SKM-1 (cell line): ENCODE measurements around the gene SPRED2.

Experiments
- DNase-seq: peaks from one replicate; lab custom pipeline; 2025; ENCODE audit not compliant: unreplicated experiment; lab: John Stamatoyannopoulos, UW

The SPRED2 gene

GRCh38 chr2:65432227-65433190 lies at the start of gene SPRED2:
Gene SPRED2 (minus strand): TSS chr2:65432599. CDS start chr2:65431987, 612 bp downstream.
- peak; percentile 92 for DNase-seq

- DNase-seq: no peak
Measured at GRCh38 chr2:65481961-65482360, 49.6 kb upstream of the SPRED2 start.

- no peak for DNase-seq
Measured at GRCh38 chr2:65479524-65479923, 47.1 kb upstream of the SPRED2 start.

GRCh38 chr2:65478498-65479135 lies 46.2 kb upstream of the SPRED2 start:
- no peak for DNase-seq

- no peak for DNase-seq
Measured at GRCh38 chr2:65477590-65477989, 45.2 kb upstream of the SPRED2 start.

GRCh38 chr2:65476778-65477177 lies 44.4 kb upstream of the SPRED2 start:
- no peak for DNase-seq

GRCh38 chr2:65475000-65475399 lies 42.6 kb upstream of the SPRED2 start:
- DNase-seq: no peak

GRCh38 chr2:65473045-65473444 lies 40.6 kb upstream of the SPRED2 start:
- DNase-seq: no peak

GRCh38 chr2:65471409-65471808 lies 39.0 kb upstream of the SPRED2 start:
- no peak for DNase-seq

GRCh38 chr2:65466551-65466950 lies 34.2 kb upstream of the SPRED2 start:
- DNase-seq: no peak

GRCh38 chr2:65465857-65466256 lies 33.5 kb upstream of the SPRED2 start:
- no peak for DNase-seq

- no peak for DNase-seq
Measured at GRCh38 chr2:65465124-65465523, 32.7 kb upstream of the SPRED2 start.

GRCh38 chr2:65464604-65465003 lies 32.2 kb upstream of the SPRED2 start:
- no peak for DNase-seq

GRCh38 chr2:65458999-65459398 lies 26.6 kb upstream of the SPRED2 start:
- DNase-seq: no peak

- DNase-seq: no peak
Measured at GRCh38 chr2:65456886-65457285, 24.5 kb upstream of the SPRED2 start.

- DNase-seq: no peak
Measured at GRCh38 chr2:65456064-65456463, 23.7 kb upstream of the SPRED2 start.

GRCh38 chr2:65453916-65454315 lies 21.5 kb upstream of the SPRED2 start:
- no peak for DNase-seq

GRCh38 chr2:65452150-65452895 lies 19.9 kb upstream of the SPRED2 start:
- no peak for DNase-seq

- DNase-seq: no peak
Measured at GRCh38 chr2:65450810-65451209, 18.4 kb upstream of the SPRED2 start.

- DNase-seq: peak; percentile 86
Measured at GRCh38 chr2:65450393-65450792, 18.0 kb upstream of the SPRED2 start.

GRCh38 chr2:65443509-65444186 lies 11.2 kb upstream of the SPRED2 start:
- no peak for DNase-seq
